HepG2 (cell line): ENCODE results near the gene UBTD1. TPM values are rescaled to one million over a fixed set of nuclear protein-coding genes. Genes with fewer than 3 reads are reported as not detected.

Source experiments
- CHD4 ChIP-seq: fragments of 200-600 bp; sonication (generic); IDR thresholded peaks from 2 replicates; pipeline ENCODE4 v1.7.0; 2017; ENCODE audit warnings: mild to moderate bottlenecking, low read length, borderline replicate concordance
- EED ChIP-seq: sonication (generic); formaldehyde crosslinking; IDR thresholded peaks from 2 replicates; pipeline ENCODE4 v1.5.0; 2020; ENCODE audit warnings: mild to moderate bottlenecking, missing genetic modification reagents
- KDM2A ChIP-seq: sonication (generic); formaldehyde crosslinking; IDR thresholded peaks from 2 replicates; pipeline ENCODE4 v1.4.0; 2020; ENCODE audit warnings: low read depth, missing genetic modification reagents, borderline replicate concordance
- PHF8 ChIP-seq: sonication (generic); formaldehyde crosslinking; IDR thresholded peaks from 2 replicates; pipeline ENCODE4 v1.5.0; 2020; ENCODE audit warnings: missing genetic modification reagents
- RBM39 ChIP-seq: fragments of 200-400 bp; formaldehyde crosslinking; IDR thresholded peaks from one replicate; pipeline ENCODE4 v1.6.1; 2018; ENCODE audit warnings: antibody characterized with exemption, mild to moderate bottlenecking, low read depth, low read length; ENCODE audit not compliant: poor library complexity, severe bottlenecking
- SP4 ChIP-seq: sonication (generic); formaldehyde crosslinking; IDR thresholded peaks from 2 replicates; pipeline ENCODE4 v1.8.1; 2023; ENCODE audit warnings: mild to moderate bottlenecking, missing genetic modification reagents
- ZFYVE20 ChIP-seq: sonication (generic); formaldehyde crosslinking; IDR thresholded peaks from 2 replicates; pipeline ENCODE4 v1.8.0; 2023; ENCODE audit warnings: low read depth, mild to moderate bottlenecking, moderate library complexity, missing genetic modification reagents, borderline replicate concordance
- ZNF572 ChIP-seq: sonication (generic); formaldehyde crosslinking; IDR thresholded peaks from 2 replicates; pipeline ENCODE4 v1.5.1; 2020; ENCODE audit warnings: mild to moderate bottlenecking, missing genetic modification reagents
- polyA plus RNA-seq, 8 experiments: library from polyadenylated mRNA; depleted of rRNA in 3 of 8; stranded (reverse) in 7 of 8; unstranded in 1 of 8; fragments of >200 nt; fragmentation: Illumina TruSeq in 4 of 8; extraction: Trizol in 4 of 8; gene quantifications; 2 replicates each; pipeline versions ENCODE4 v1.2.1 to v1.2.3, GENCODE V29; 2011 to 2016; ENCODE audit warnings: low read depth in 4 of 8, missing spikeins in 1 of 8, mixed read lengths in 1 of 8; ENCODE audit not compliant: insufficient read depth in 1 of 8
- total RNA-seq, 5 experiments: library from RNA; depleted of rRNA; stranded (reverse); fragments of >200 nt; fragmentation: Illumina TruSeq; extraction: Trizol; gene quantifications; 2 replicates each; pipeline ENCODE4 v1.2.3, GENCODE V29; 2016; ENCODE audit warnings: low read depth in 1 of 5
- TF ChIP-seq, protein P1 (sequence below): sonication (generic); formaldehyde crosslinking; IDR thresholded peaks from 2 replicates; pipeline ENCODE4 v1.4.0; 2020; ENCODE audit warnings: missing genetic modification reagents
- TF ChIP-seq, protein P2 (sequence below): sonication (generic); formaldehyde crosslinking; IDR thresholded peaks from 2 replicates; pipeline ENCODE4 v1.4.0; 2020; ENCODE audit warnings: low read depth, mild to moderate bottlenecking, missing genetic modification reagents
- TF ChIP-seq, protein P3 (sequence below): sonication (generic); formaldehyde crosslinking; IDR thresholded peaks from 2 replicates; pipeline ENCODE4 v1.5.1; 2020; ENCODE audit warnings: missing genetic modification reagents, mild to moderate bottlenecking, borderline replicate concordance
- TF ChIP-seq, protein P4 (sequence below): sonication (generic); formaldehyde crosslinking; IDR thresholded peaks from 2 replicates; pipeline ENCODE4 v1.4.0; 2020; ENCODE audit warnings: missing genetic modification reagents, borderline replicate concordance
- TF ChIP-seq, protein P5 (sequence below): sonication (generic); formaldehyde crosslinking; IDR thresholded peaks from 2 replicates; pipeline ENCODE4 v1.8.0; 2022; ENCODE audit warnings: mild to moderate bottlenecking, missing genetic modification reagents, borderline replicate concordance
- TF ChIP-seq, protein P6 (sequence below): sonication (generic); formaldehyde crosslinking; IDR thresholded peaks from 2 replicates; pipeline ENCODE4 v1.8.0; 2022; ENCODE audit warnings: missing genetic modification reagents, mild to moderate bottlenecking, inconsistent platforms, borderline replicate concordance

The UBTD1 gene
- total and polyA plus RNA-seq, 2 of the 13 experiments (the other 11 are each of a cell fraction or from before 2014, with no cell fraction given): 7.9 to 10.0 TPM

DNA sequence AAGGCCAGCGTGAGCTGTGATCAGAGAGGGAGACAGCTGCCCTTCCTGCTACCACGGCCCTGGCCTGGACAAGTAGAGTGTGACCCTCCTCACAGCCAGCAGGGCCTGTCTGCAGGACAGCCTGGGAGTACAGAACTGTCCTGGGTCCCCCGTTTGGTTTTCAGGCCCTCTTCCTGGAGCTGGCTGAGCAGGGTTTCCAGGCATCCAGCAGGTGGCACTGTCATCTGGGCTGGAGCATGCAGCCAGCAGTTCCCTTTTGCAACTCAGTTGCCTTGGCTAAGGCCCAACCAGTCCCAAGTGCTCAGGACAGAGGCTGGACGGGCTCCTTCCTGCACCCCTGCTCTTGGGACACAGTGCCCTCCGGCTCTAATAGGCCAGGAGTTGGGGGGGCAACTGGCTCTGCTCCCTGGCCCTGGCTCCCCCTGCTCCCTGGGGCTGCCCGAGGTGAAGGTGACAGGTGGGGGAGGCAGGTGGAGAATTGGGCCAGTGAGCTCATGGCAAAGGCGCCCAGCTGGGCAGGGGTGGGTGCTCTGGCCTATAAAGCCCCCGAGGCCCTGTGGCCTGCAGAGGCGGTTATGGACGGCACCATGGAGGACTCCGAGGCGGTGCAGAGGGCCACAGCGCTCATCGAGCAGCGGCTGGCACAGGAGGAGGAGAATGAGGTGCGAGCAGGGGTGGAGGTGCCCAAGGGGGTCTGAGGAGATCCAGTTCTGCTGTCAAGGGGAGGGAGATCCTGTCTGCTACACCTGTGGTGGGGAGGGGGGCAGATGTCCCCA lies 73.7 kb downstream of the UBTD1 start, which contains the start of gene ANKRD2 (continued):
- TF ChIP-seq, protein P1, sequence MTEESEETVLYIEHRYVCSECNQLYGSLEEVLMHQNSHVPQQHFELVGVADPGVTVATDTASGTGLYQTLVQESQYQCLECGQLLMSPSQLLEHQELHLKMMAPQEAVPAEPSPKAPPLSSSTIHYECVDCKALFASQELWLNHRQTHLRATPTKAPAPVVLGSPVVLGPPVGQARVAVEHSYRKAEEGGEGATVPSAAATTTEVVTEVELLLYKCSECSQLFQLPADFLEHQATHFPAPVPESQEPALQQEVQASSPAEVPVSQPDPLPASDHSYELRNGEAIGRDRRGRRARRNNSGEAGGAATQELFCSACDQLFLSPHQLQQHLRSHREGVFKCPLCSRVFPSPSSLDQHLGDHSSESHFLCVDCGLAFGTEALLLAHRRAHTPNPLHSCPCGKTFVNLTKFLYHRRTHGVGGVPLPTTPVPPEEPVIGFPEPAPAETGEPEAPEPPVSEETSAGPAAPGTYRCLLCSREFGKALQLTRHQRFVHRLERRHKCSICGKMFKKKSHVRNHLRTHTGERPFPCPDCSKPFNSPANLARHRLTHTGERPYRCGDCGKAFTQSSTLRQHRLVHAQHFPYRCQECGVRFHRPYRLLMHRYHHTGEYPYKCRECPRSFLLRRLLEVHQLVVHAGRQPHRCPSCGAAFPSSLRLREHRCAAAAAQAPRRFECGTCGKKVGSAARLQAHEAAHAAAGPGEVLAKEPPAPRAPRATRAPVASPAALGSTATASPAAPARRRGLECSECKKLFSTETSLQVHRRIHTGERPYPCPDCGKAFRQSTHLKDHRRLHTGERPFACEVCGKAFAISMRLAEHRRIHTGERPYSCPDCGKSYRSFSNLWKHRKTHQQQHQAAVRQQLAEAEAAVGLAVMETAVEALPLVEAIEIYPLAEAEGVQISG (CRISPR knock-in tag): 0 out of 2 replicates have a peak, but pooled peaks have one; percentile 35
- TF ChIP-seq EED (CRISPR knock-in tag): no peak
- TF ChIP-seq, protein P2, sequence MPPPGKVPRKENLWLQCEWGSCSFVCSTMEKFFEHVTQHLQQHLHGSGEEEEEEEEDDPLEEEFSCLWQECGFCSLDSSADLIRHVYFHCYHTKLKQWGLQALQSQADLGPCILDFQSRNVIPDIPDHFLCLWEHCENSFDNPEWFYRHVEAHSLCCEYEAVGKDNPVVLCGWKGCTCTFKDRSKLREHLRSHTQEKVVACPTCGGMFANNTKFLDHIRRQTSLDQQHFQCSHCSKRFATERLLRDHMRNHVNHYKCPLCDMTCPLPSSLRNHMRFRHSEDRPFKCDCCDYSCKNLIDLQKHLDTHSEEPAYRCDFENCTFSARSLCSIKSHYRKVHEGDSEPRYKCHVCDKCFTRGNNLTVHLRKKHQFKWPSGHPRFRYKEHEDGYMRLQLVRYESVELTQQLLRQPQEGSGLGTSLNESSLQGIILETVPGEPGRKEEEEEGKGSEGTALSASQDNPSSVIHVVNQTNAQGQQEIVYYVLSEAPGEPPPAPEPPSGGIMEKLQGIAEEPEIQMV (CRISPR knock-in tag): no peak
- TF ChIP-seq PHF8 (CRISPR knock-in tag): no peak
- no peak for TF ChIP-seq ZFYVE20 (CRISPR knock-in tag)
- TF ChIP-seq, protein P3, sequence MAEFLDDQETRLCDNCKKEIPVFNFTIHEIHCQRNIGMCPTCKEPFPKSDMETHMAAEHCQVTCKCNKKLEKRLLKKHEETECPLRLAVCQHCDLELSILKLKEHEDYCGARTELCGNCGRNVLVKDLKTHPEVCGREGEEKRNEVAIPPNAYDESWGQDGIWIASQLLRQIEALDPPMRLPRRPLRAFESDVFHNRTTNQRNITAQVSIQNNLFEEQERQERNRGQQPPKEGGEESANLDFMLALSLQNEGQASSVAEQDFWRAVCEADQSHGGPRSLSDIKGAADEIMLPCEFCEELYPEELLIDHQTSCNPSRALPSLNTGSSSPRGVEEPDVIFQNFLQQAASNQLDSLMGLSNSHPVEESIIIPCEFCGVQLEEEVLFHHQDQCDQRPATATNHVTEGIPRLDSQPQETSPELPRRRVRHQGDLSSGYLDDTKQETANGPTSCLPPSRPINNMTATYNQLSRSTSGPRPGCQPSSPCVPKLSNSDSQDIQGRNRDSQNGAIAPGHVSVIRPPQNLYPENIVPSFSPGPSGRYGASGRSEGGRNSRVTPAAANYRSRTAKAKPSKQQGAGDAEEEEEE (CRISPR knock-in tag): no peak
- TF ChIP-seq ZNF572 (CRISPR knock-in tag): 0 out of 2 replicates have a peak, but pooled peaks have one; percentile 85
- TF ChIP-seq SP4: 0 out of 2 replicates have a peak, but pooled peaks have one; percentile 5
- TF ChIP-seq CHD4: no peak
- TF ChIP-seq KDM2A: 0 out of 2 replicates have a peak, but pooled peaks have one; percentile 37
- TF ChIP-seq RBM39: peak; percentile 33
- TF ChIP-seq, protein P4, sequence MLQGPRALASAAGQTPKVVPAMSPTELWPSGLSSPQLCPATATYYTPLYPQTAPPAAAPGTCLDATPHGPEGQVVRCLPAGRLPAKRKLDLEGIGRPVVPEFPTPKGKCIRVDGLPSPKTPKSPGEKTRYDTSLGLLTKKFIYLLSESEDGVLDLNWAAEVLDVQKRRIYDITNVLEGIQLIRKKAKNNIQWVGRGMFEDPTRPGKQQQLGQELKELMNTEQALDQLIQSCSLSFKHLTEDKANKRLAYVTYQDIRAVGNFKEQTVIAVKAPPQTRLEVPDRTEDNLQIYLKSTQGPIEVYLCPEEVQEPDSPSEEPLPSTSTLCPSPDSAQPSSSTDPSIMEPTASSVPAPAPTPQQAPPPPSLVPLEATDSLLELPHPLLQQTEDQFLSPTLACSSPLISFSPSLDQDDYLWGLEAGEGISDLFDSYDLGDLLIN (CRISPR knock-in tag): no peak
- TF ChIP-seq, protein P5, sequence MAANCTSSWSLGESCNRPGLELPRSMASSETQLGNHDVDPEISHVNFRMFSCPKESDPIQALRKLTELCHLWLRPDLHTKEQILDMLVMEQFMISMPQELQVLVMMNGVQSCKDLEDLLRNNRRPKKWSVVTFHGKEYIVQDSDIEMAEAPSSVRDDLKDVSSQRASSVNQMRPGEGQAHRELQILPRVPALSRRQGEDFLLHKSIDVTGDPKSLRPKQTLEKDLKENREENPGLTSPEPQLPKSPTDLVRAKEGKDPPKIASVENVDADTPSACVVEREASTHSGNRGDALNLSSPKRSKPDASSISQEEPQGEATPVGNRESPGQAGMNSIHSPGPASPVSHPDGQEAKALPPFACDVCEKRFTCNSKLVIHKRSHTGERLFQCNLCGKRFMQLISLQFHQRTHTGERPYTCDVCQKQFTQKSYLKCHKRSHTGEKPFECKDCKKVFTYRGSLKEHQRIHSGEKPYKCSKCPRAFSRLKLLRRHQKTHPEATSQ (CRISPR knock-in tag): no peak
- TF ChIP-seq, protein P6, sequence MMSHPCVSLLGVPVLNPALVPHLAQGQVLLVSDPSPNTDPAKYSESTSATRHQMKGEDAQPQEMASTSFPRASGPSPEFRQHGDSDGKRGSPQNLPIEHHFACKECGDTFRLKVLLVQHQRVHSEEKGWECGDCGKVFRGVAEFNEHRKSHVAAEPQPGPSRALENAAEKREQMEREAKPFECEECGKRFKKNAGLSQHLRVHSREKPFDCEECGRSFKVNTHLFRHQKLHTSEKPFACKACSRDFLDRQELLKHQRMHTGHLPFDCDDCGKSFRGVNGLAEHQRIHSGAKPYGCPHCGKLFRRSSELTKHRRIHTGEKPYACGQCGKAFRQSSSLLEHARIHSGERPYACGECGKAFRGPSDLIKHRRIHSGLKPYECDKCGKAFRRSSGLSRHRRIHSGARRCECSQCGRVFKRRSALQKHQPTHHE (CRISPR knock-in tag): no peak
